Measurements from ENCODE around the gene BCL10.
A peak's percentile ranks its signal among the peaks of the same experiment; 100 is the strongest.

The BCL10 gene

DNA sequence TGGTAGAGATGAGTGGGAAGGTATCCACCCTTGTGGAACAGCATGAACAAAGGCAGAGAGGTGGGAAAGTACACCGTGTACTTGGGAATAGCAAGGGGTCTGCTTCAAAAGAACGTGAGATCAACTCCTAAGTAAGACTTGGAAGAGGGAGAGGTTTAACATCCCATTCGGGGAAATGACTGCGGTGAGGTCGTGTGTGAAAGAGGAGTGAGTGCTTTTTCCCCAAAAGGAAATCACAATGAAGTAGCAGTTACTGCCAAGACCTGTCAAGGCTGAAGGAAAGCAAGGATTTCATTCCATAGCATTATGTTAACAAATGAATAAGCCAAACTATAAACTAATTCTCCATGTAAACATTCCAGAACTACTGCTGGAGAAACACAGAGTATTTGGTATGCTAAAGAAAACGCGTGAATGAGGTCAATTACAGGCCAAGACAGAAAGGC, 55.7 kb downstream of the BCL10 start:
- DNase-seq (ENCODE audit: low read depth), result peak; percentile 75

DNA sequence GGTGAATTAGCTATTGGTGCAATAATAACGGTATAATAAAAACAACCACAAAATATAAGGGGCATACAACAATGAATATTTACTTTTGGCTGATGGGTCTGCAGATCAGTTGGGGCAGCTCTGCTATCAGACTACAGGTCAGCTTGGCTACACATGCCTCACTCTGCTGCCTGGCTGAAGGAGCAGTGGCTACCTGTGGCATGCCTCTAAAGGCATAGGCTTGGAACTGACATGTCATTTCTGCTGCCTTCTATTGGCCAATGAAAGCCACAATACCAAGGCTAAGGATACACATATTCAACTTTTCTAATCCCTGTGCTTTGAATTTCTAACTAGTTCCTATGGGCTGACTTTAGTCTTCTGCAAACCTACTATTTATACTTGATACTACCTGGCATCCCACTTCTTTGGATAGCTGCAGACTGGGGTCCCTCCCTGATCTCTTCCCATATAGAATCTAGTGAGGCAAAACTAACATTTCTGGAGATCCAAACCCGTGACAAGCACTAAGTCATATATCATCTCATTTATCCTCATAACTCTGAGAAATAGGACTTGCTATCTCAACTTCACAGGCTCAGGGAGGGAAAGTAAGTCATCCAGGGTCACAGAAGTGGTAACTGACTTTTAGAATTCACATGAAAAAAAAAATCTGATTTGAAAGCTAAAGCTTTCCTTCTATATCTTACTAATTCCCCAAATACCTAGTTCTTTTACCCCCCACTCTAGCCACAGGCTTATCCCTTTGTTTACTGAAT, 56.4 kb downstream of the BCL10 start:
- no peak for DNase-seq (ENCODE audit: low read depth)

DNA sequence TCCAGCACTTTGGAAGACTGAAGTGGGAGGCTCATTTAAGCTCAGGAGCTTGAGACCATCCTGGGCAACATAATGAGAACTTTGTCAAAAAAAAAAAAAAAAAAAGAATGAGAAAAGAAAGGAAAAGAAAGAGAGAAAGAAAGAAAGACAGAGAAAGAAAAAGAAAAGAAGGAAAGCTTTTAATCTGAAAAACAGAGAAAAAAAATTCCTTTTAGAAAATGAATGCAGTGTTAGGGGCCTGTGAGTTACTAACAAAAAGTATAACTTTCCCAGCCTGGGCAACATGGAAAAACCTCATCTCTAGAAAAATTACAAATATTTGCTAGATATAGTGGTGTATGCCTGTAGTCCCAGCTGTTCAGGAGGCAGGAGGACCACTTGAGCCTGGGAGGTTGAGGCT, 59.7 kb downstream of the BCL10 start:
- DNase-seq (ENCODE audit: low read depth), result no peak
